CD14-positive monocyte (primary cell): ENCODE results near the gene LRP1B. TPM values are rescaled to one million over a fixed set of nuclear protein-coding genes. Genes with fewer than 3 reads are reported as not detected.
"Not testable (repeated sequence)": the region's sequence is repeated elsewhere in the genome, so short reads cannot be mapped to it uniquely, and the experiment has no call there.

Experiments
- DNase-seq, 3 donors: peaks; one replicate each; pipeline ENCODE4 v3.0.0-alpha.2; 2011 to 2022
- H2AFZ ChIP-seq: 2 replicates; pipeline ENCODE4 v1.6.0; 2012; ENCODE audit warnings: mild to moderate bottlenecking, low read depth, low read length, inconsistent platforms; ENCODE audit not compliant: insufficient read depth, poor library complexity, severe bottlenecking
- H3K27ac ChIP-seq, 2 donors: 1 replicate in 1 of 2; 2 replicates in 1 of 2; pipeline ENCODE4 v1.5.1; 2012 to 2013; ENCODE audit warnings: low read length in 2 of 2, control low read depth in 1 of 2, inconsistent platforms in 1 of 2, low read depth in 1 of 2, mild to moderate bottlenecking in 1 of 2
- H3K27me3 ChIP-seq, 2 donors: one replicate each; pipeline versions ENCODE4 v1.6.0 to v1.6.1; 2011 to 2013; ENCODE audit warnings: low read length in 2 of 2; ENCODE audit not compliant: control insufficient read depth in 2 of 2, insufficient read depth in 2 of 2
- H3K36me3 ChIP-seq, 2 donors: replicated peaks in 1 of 2; 1 replicate in 1 of 2; 2 replicates in 1 of 2; pipeline versions ENCODE4 v1.5.1 to v1.6.1; 2012 to 2013; ENCODE audit warnings: low read length in 2 of 2, control low read depth in 1 of 2, inconsistent platforms in 1 of 2, mild to moderate bottlenecking in 1 of 2; ENCODE audit not compliant: insufficient read depth in 2 of 2, control insufficient read depth in 1 of 2
- H3K4me1 ChIP-seq, 2 donors: 1 replicate in 1 of 2; 2 replicates in 1 of 2; pipeline versions ENCODE4 v1.5.1 to v1.6.1; 2012 to 2013; ENCODE audit warnings: low read length in 2 of 2, control low read depth in 1 of 2, inconsistent platforms in 1 of 2, mild to moderate bottlenecking in 1 of 2, moderate library complexity in 1 of 2; ENCODE audit not compliant: insufficient read depth in 2 of 2, control insufficient read depth in 1 of 2
- H3K4me2 ChIP-seq: replicated peaks from 2 replicates; pipeline ENCODE3; 2012; ENCODE audit warnings: low read length, moderate library complexity, mild to moderate bottlenecking; ENCODE audit not compliant: poor library complexity, severe bottlenecking; ENCODE audit errors: extremely low read depth
- H3K4me3 ChIP-seq, 3 experiments: fragments of 200-600 bp in 1 of 3; sonication (generic) in 1 of 3; replicated peaks in 1 of 3; 1 replicate in 2 of 3; 2 replicates in 1 of 3; pipeline ENCODE4 v1.5.1; 2011 to 2013; ENCODE audit warnings: low read length in 3 of 3, mild to moderate bottlenecking in 3 of 3, control low read depth in 2 of 3, low read depth in 2 of 3, inconsistent platforms in 1 of 3, moderate library complexity in 1 of 3
- H3K79me2 ChIP-seq: 2 replicates; pipeline ENCODE4 v1.6.0; 2012; ENCODE audit warnings: mild to moderate bottlenecking, control low read depth, inconsistent platforms, low read length, moderate library complexity; ENCODE audit not compliant: insufficient read depth
- H3K9ac ChIP-seq: 2 replicates; pipeline ENCODE4 v1.6.0; 2017; ENCODE audit warnings: low read length, mild to moderate bottlenecking; ENCODE audit not compliant: insufficient read depth, poor library complexity, severe bottlenecking
- H3K9me3 ChIP-seq, 2 donors: replicated peaks in 1 of 2; 1 replicate in 1 of 2; 2 replicates in 1 of 2; pipeline versions ENCODE4 v1.5.1 to v1.6.1; 2012 to 2013; ENCODE audit warnings: low read length in 2 of 2, control low read depth in 1 of 2; ENCODE audit not compliant: control insufficient read depth in 1 of 2, insufficient read depth in 1 of 2
- H4K20me1 ChIP-seq: 2 replicates; pipeline ENCODE4 v1.6.0; 2012; ENCODE audit warnings: mild to moderate bottlenecking, low read length, control low read depth, moderate library complexity; ENCODE audit not compliant: insufficient read depth
- H3K27ac Mint-ChIP-seq, 7 donors: one replicate each; pipeline ENCODE4 v1.8.0; 2020; ENCODE audit warnings: mild to moderate bottlenecking in 7 of 7, mixed read lengths in 7 of 7, moderate library complexity in 6 of 7, inconsistent platforms in 2 of 7
- H3K27me3 Mint-ChIP-seq, 3 donors: one replicate each; pipeline ENCODE4 v1.8.0; 2021 to 2022; ENCODE audit warnings: low read depth in 3 of 3, mild to moderate bottlenecking in 3 of 3, mixed read lengths in 3 of 3, moderate library complexity in 3 of 3, inconsistent platforms in 1 of 3
- H3K36me3 Mint-ChIP-seq, 2 donors: one replicate each; pipeline ENCODE4 v1.8.0; 2020; ENCODE audit warnings: mixed read lengths in 2 of 2, inconsistent platforms in 1 of 2, mild to moderate bottlenecking in 1 of 2
- H3K4me1 Mint-ChIP-seq: one replicate; pipeline ENCODE4 v1.8.0; 2020; ENCODE audit warnings: mild to moderate bottlenecking, mixed read lengths
- H3K4me3 Mint-ChIP-seq, 2 donors: one replicate each; pipeline ENCODE4 v1.8.0; 2020; ENCODE audit warnings: mild to moderate bottlenecking in 2 of 2, mixed read lengths in 2 of 2, moderate library complexity in 1 of 2
- H3K9me3 Mint-ChIP-seq, 7 donors: one replicate each; pipeline ENCODE4 v1.8.0; 2020 to 2022; ENCODE audit warnings: mixed read lengths in 7 of 7, mild to moderate bottlenecking in 6 of 7, moderate library complexity in 6 of 7, inconsistent platforms in 2 of 7
- CTCF ChIP-seq: fragments of 200-600 bp; IDR thresholded peaks from one replicate; pipeline ENCODE4 v1.8.0; 2022; ENCODE audit warnings: antibody characterized with exemption, mild to moderate bottlenecking
- WGBS: methylation state at CpG from one replicate; pipeline ENCODE4 v1.1.5; 2013; ENCODE audit warnings: missing lambda C conversion rate; ENCODE audit not compliant: insufficient coverage; 5-methylcytosine and 5-hydroxymethylcytosine counted together
- intact Hi-C, 2 donors: fragments of 100-400 bp; cut with micrococcal nuclease; formaldehyde crosslinking; loops; one replicate each; pipeline versions ENCODE4 v1.15.0 to v1.15.1; 2023
- polyA plus RNA-seq, 3 donors: library from polyadenylated mRNA; depleted of rRNA in 1 of 3; unstranded in 2 of 3; stranded (reverse) in 1 of 3; fragments of 300-500 nt in 2 of 3; fragments of >200 nt in 1 of 3; fragmentation: Illumina TruSeq in 2 of 3; gene quantifications; 1 replicate in 2 of 3; 2 replicates in 1 of 3; pipeline ENCODE4 v1.2.3, GENCODE V29; 2012 to 2021

LRP1B gene
- polyA plus RNA-seq, 3 donors, result not detected

- H3K36me3 ChIP-seq, result no peaks in the 10 kb centered on the region
- H3K79me2 ChIP-seq, result no peaks in the 10 kb centered on the region
- H3K9ac ChIP-seq, result no peak overlapping the region
- Mint-ChIP-seq H3K36me3 (no peaks in the 10 kb centered on the region), H3K4me3 (no peak overlapping the region), H3K27me3 (peaks cover 0 to 3% (median 0%) of the 10 kb centered on the region in 3 donors), H3K4me1 (no peaks in the 10 kb centered on the region), H3K9me3 (no peaks in the 10 kb centered on the region), H3K27ac (no peak overlapping the region)
- intact Hi-C loops, result no loop called here
- no peak overlapping the region for H3K27ac ChIP-seq
- WGBS, result no CpG with 5 or more reads among the region's 2 CpGs
- H3K9me3 ChIP-seq, result no peaks in the 10 kb centered on the region
- H2AFZ ChIP-seq, result no peak overlapping the region
- no peak for TF ChIP-seq CTCF
- H3K4me1 ChIP-seq, result no peaks in the 10 kb centered on the region
- no peak for DNase-seq
- no peak overlapping the region for H3K4me2 ChIP-seq
- H4K20me1 ChIP-seq, result no peaks in the 10 kb centered on the region
- H3K27me3 ChIP-seq, result no peaks in the 10 kb centered on the region
- H3K4me3 ChIP-seq, result no peak overlapping the region
These were observed 42.7 kb downstream of the LRP1B start for GRCh38 chr2:142088058-142088568.

GRCh38 chr2:142087585-142087984, 43.2 kb downstream of the LRP1B start:
- WGBS, result no CpG with 5 or more reads among the region's 2 CpGs
- H3K4me1 ChIP-seq, H3K4me2 ChIP-seq, H3K9me3 Mint-ChIP-seq, H3K9ac ChIP-seq, H3K36me3 ChIP-seq, H3K36me3 Mint-ChIP-seq, H3K27me3 ChIP-seq, H3K9me3 ChIP-seq, H4K20me1 ChIP-seq, DNase-seq, H3K4me1 Mint-ChIP-seq, H3K27ac Mint-ChIP-seq, H3K27me3 Mint-ChIP-seq, H3K4me3 Mint-ChIP-seq, H2AFZ ChIP-seq, H3K79me2 ChIP-seq, intact Hi-C loops, H3K27ac ChIP-seq, H3K4me3 ChIP-seq: not testable (repeated sequence)
